HEK293 (cell line): ENCODE data around the gene KLC4.

Source experiments
- KLF10 ChIP-seq: fragments of 450-650 bp; IDR thresholded peaks from 2 replicates; pipeline ENCODE4 v1.5.1; 2018; ENCODE audit warnings: missing biosample characterization, mild to moderate bottlenecking, missing genetic modification characterization
- OVOL3 ChIP-seq: fragments of 450-650 bp; formaldehyde crosslinking; IDR thresholded peaks from 2 replicates; pipeline ENCODE4 v1.5.1; 2016; ENCODE audit warnings: missing biosample characterization, missing genetic modification characterization
- SCRT1 ChIP-seq: fragments of 450-650 bp; formaldehyde crosslinking; IDR thresholded peaks from 2 replicates; pipeline ENCODE4 v1.5.1; 2016; ENCODE audit warnings: missing biosample characterization, missing genetic modification characterization, borderline replicate concordance
- TRIM28 ChIP-seq: IDR thresholded peaks from 2 replicates; pipeline ENCODE4 v1.6.1; 2011; ENCODE audit warnings: low read length, control low read depth, borderline replicate concordance
- WT1 ChIP-seq: fragments of 450-650 bp; formaldehyde crosslinking; IDR thresholded peaks from 2 replicates; pipeline ENCODE4 v1.5.1; 2016; ENCODE audit warnings: missing biosample characterization, missing genetic modification characterization
- ZBTB48 ChIP-seq: fragments of 450-650 bp; formaldehyde crosslinking; IDR thresholded peaks from 2 replicates; pipeline ENCODE4 v1.5.1; 2016; ENCODE audit warnings: missing biosample characterization, missing genetic modification characterization
- ZEB2 ChIP-seq: fragments of 450-650 bp; formaldehyde crosslinking; IDR thresholded peaks from 2 replicates; pipeline ENCODE4 v1.5.1; 2016; ENCODE audit warnings: missing biosample characterization, missing genetic modification characterization
- ZNF138 ChIP-seq: fragments of 450-650 bp; formaldehyde crosslinking; IDR thresholded peaks from 2 replicates; pipeline ENCODE4 v1.5.1; 2016; ENCODE audit warnings: missing biosample characterization, missing genetic modification characterization, borderline replicate concordance
- ZNF155 ChIP-seq: fragments of 450-650 bp; formaldehyde crosslinking; IDR thresholded peaks from 2 replicates; pipeline ENCODE4 v1.5.1; 2016; ENCODE audit warnings: missing biosample characterization, missing genetic modification characterization
- ZNF223 ChIP-seq: fragments of 450-650 bp; formaldehyde crosslinking; IDR thresholded peaks from 2 replicates; pipeline ENCODE4 v1.5.1; 2016; ENCODE audit warnings: missing biosample characterization, missing genetic modification characterization
- ZNF324 ChIP-seq: fragments of 450-650 bp; formaldehyde crosslinking; IDR thresholded peaks from 2 replicates; pipeline ENCODE4 v1.5.1; 2016; ENCODE audit warnings: missing biosample characterization, missing genetic modification characterization
- ZNF433 ChIP-seq: fragments of 450-650 bp; formaldehyde crosslinking; IDR thresholded peaks from 2 replicates; pipeline ENCODE4 v1.5.1; 2016; ENCODE audit warnings: missing biosample characterization, missing genetic modification characterization, low read depth
- ZNF549 ChIP-seq: fragments of 450-650 bp; IDR thresholded peaks from 2 replicates; pipeline ENCODE4 v1.5.1; 2018; ENCODE audit warnings: missing biosample characterization, missing genetic modification characterization, mild to moderate bottlenecking, inconsistent platforms, moderate library complexity
- ZNF558 ChIP-seq: fragments of 450-650 bp; formaldehyde crosslinking; IDR thresholded peaks from 2 replicates; pipeline ENCODE4 v1.5.1; 2016; ENCODE audit warnings: missing biosample characterization, missing genetic modification characterization
- ZNF670 ChIP-seq: fragments of 450-650 bp; formaldehyde crosslinking; IDR thresholded peaks from 2 replicates; pipeline ENCODE4 v1.5.1; 2016; ENCODE audit warnings: missing biosample characterization, missing genetic modification characterization, low read depth
- TF ChIP-seq, protein P1 (sequence below): fragments of 450-650 bp; formaldehyde crosslinking; IDR thresholded peaks from 2 replicates; pipeline ENCODE4 v1.5.1; 2016; ENCODE audit warnings: missing biosample characterization, missing genetic modification characterization, borderline replicate concordance
- TF ChIP-seq, protein P2 (sequence below): fragments of 450-650 bp; formaldehyde crosslinking; IDR thresholded peaks from 2 replicates; pipeline ENCODE4 v1.5.1; 2016; ENCODE audit warnings: missing biosample characterization, missing genetic modification characterization
- TF ChIP-seq, protein P3 (sequence below): fragments of 450-650 bp; formaldehyde crosslinking; IDR thresholded peaks from 2 replicates; pipeline ENCODE4 v1.5.1; 2016; ENCODE audit warnings: missing biosample characterization, missing genetic modification characterization
- TF ChIP-seq, protein P4 (sequence below): fragments of 450-650 bp; formaldehyde crosslinking; IDR thresholded peaks from 2 replicates; pipeline ENCODE4 v1.5.1; 2016; ENCODE audit warnings: missing biosample characterization, missing genetic modification characterization
- TF ChIP-seq, protein P5 (sequence below): fragments of 450-650 bp; formaldehyde crosslinking; IDR thresholded peaks from 2 replicates; pipeline ENCODE4 v1.5.1; 2016; ENCODE audit warnings: missing biosample characterization, missing genetic modification characterization
- TF ChIP-seq, protein P6 (sequence below): fragments of 450-650 bp; formaldehyde crosslinking; IDR thresholded peaks from 2 replicates; pipeline ENCODE4 v1.5.1; 2017; ENCODE audit warnings: missing biosample characterization, missing genetic modification characterization
- TF ChIP-seq, protein P7 (sequence below): fragments of 450-650 bp; formaldehyde crosslinking; conservative IDR thresholded peaks from 2 replicates; pipeline ENCODE4 v1.5.1; 2016; ENCODE audit warnings: low read depth, missing biosample characterization, missing genetic modification characterization

Gene KLC4

DNA sequence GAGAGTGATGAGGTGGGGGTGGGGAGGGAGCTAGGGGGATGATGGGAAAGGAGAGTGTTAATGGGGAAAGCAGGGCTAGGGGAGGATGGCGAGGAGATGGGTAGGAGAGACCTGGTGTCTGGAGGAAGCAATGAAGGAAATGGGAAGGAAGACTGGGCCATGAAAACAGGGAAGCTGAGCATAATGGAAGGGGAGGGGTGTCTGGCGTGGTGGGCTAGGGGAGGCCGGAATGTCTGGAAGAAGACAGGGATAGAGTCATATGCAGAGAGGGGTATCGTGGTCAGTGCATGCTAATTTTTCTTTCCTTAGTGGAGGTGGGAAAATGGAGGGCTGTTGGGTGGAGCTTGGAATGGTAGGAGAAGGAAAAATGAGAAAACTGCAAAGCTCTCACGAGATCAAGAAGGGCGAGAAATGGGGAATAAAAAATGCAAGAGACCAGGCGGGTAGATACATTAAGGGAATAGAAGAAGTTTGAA is 45.0 kb upstream of the KLC4 start (continued):
- TF ChIP-seq, protein P1, sequence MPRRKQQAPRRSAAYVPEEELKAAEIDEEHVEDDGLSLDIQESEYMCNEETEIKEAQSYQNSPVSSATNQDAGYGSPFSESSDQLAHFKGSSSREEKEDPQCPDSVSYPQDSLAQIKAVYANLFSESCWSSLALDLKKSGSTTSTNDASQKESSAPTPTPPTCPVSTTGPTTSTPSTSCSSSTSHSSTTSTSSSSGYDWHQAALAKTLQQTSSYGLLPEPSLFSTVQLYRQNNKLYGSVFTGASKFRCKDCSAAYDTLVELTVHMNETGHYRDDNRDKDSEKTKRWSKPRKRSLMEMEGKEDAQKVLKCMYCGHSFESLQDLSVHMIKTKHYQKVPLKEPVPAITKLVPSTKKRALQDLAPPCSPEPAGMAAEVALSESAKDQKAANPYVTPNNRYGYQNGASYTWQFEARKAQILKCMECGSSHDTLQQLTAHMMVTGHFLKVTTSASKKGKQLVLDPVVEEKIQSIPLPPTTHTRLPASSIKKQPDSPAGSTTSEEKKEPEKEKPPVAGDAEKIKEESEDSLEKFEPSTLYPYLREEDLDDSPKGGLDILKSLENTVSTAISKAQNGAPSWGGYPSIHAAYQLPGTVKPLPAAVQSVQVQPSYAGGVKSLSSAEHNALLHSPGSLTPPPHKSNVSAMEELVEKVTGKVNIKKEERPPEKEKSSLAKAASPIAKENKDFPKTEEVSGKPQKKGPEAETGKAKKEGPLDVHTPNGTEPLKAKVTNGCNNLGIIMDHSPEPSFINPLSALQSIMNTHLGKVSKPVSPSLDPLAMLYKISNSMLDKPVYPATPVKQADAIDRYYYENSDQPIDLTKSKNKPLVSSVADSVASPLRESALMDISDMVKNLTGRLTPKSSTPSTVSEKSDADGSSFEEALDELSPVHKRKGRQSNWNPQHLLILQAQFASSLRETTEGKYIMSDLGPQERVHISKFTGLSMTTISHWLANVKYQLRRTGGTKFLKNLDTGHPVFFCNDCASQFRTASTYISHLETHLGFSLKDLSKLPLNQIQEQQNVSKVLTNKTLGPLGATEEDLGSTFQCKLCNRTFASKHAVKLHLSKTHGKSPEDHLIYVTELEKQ (tag by site-specific recombination) = no peak
- TF ChIP-seq ZNF155 (tag by site-specific recombination) (no peak), ZNF138 (no peak), ZBTB48 (tag by site-specific recombination) (peak; percentile 79), SCRT1 (no peak), ZNF558 (tag by site-specific recombination) (0 out of 2 replicates have a peak, but pooled peaks have one; percentile 44), ZNF324 (tag by site-specific recombination) (no peak), WT1 (tag by site-specific recombination) (no peak), ZNF433 (tag by site-specific recombination) (no peak), TRIM28 (no peak), ZNF549 (tag by site-specific recombination) (no peak), KLF10 (tag by site-specific recombination) (no peak), ZNF670 (tag by site-specific recombination) (no peak), ZEB2 (tag by site-specific recombination) (no peak), ZNF223 (tag by site-specific recombination) (no peak), OVOL3 (tag by site-specific recombination) (0 out of 2 replicates have a peak, but pooled peaks have one; percentile 56)
- TF ChIP-seq, protein P2, sequence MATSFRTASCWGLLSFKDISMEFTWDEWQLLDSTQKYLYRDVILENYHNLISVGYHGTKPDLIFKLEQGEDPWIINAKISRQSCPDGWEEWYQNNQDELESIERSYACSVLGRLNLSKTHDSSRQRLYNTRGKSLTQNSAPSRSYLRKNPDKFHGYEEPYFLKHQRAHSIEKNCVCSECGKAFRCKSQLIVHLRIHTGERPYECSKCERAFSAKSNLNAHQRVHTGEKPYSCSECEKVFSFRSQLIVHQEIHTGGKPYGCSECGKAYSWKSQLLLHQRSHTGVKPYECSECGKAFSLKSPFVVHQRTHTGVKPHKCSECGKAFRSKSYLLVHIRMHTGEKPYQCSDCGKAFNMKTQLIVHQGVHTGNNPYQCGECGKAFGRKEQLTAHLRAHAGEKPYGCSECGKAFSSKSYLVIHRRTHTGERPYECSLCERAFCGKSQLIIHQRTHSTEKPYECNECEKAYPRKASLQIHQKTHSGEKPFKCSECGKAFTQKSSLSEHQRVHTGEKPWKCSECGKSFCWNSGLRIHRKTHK (tag by site-specific recombination) = no peak
- TF ChIP-seq, protein P3, sequence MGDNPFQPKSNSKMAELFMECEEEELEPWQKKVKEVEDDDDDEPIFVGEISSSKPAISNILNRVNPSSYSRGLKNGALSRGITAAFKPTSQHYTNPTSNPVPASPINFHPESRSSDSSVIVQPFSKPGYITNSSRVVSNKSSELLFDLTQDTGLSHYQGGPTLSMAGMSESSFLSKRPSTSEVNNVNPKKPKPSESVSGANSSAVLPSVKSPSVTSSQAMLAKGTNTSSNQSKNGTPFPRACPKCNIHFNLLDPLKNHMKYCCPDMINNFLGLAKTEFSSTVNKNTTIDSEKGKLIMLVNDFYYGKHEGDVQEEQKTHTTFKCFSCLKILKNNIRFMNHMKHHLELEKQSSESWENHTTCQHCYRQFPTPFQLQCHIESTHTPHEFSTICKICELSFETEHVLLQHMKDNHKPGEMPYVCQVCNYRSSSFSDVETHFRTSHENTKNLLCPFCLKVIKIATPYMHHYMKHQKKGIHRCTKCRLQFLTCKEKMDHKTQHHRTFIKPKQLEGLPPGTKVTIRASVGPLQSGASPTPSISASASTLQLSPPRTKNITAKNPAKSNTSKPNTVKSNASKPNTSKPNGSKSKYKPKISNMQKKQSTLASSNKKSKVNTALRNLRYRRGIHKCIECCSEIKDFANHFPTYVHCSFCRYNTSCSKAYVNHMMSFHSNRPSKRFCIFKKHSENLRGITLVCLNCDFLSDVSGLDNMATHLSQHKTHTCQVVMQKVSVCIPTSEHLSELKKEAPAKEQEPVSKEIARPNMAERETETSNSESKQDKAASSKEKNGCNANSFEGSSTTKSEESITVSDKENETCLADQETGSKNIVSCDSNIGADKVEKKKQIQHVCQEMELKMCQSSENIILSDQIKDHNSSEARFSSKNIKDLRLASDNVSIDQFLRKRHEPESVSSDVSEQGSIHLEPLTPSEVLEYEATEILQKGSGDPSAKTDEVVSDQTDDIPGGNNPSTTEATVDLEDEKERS (tag by site-specific recombination) = no peak
- TF ChIP-seq, protein P4, sequence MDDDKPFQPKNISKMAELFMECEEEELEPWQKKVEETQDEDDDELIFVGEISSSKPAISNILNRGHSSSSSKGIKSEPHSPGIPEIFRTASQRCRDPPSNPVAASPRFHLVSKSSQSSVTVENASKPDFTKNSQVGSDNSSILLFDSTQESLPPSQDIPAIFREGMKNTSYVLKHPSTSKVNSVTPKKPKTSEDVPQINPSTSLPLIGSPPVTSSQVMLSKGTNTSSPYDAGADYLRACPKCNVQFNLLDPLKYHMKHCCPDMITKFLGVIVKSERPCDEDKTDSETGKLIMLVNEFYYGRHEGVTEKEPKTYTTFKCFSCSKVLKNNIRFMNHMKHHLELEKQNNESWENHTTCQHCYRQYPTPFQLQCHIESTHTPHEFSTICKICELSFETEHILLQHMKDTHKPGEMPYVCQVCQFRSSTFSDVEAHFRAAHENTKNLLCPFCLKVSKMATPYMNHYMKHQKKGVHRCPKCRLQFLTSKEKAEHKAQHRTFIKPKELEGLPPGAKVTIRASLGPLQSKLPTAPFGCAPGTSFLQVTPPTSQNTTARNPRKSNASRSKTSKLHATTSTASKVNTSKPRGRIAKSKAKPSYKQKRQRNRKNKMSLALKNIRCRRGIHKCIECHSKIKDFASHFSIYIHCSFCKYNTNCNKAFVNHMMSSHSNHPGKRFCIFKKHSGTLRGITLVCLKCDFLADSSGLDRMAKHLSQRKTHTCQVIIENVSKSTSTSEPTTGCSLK (tag by site-specific recombination) = no peak
- TF ChIP-seq, protein P5, sequence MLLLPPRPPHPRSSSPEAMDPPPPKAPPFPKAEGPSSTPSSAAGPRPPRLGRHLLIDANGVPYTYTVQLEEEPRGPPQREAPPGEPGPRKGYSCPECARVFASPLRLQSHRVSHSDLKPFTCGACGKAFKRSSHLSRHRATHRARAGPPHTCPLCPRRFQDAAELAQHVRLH (tag by site-specific recombination) = no peak
- TF ChIP-seq, protein P6, sequence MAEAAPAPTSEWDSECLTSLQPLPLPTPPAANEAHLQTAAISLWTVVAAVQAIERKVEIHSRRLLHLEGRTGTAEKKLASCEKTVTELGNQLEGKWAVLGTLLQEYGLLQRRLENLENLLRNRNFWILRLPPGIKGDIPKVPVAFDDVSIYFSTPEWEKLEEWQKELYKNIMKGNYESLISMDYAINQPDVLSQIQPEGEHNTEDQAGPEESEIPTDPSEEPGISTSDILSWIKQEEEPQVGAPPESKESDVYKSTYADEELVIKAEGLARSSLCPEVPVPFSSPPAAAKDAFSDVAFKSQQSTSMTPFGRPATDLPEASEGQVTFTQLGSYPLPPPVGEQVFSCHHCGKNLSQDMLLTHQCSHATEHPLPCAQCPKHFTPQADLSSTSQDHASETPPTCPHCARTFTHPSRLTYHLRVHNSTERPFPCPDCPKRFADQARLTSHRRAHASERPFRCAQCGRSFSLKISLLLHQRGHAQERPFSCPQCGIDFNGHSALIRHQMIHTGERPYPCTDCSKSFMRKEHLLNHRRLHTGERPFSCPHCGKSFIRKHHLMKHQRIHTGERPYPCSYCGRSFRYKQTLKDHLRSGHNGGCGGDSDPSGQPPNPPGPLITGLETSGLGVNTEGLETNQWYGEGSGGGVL (tag by site-specific recombination) = peak; percentile 4; the same call in 1 of the 2 replicates
- TF ChIP-seq, protein P7, sequence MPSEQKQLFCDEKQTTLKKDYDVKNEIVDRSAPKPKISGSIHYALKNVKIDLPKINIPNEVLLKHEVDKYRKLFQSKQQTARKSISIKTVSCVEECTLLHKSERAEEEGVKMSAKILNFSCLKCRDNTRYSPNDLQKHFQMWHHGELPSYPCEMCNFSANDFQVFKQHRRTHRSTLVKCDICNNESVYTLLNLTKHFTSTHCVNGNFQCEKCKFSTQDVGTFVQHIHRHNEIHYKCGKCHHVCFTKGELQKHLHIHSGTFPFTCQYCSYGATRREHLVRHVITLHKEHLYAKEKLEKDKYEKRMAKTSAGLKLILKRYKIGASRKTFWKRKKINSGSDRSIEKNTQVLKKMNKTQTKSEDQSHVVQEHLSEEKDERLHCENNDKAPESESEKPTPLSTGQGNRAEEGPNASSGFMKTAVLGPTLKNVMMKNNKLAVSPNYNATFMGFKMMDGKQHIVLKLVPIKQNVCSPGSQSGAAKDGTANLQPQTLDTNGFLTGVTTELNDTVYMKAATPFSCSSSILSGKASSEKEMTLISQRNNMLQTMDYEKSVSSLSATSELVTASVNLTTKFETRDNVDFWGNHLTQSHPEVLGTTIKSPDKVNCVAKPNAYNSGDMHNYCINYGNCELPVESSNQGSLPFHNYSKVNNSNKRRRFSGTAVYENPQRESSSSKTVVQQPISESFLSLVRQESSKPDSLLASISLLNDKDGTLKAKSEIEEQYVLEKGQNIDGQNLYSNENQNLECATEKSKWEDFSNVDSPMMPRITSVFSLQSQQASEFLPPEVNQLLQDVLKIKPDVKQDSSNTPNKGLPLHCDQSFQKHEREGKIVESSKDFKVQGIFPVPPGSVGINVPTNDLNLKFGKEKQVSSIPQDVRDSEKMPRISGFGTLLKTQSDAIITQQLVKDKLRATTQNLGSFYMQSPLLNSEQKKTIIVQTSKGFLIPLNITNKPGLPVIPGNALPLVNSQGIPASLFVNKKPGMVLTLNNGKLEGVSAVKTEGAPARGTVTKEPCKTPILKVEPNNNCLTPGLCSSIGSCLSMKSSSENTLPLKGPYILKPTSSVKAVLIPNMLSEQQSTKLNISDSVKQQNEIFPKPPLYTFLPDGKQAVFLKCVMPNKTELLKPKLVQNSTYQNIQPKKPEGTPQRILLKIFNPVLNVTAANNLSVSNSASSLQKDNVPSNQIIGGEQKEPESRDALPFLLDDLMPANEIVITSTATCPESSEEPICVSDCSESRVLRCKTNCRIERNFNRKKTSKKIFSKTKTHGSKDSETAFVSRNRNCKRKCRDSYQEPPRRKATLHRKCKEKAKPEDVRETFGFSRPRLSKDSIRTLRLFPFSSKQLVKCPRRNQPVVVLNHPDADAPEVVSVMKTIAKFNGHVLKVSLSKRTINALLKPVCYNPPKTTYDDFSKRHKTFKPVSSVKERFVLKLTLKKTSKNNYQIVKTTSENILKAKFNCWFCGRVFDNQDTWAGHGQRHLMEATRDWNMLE (tag by site-specific recombination) = no peak
